C4-2B (cell line): ENCODE results near the gene TMEM272.

ENCODE experiments used
- H3K27ac ChIP-seq: fragments of 450-650 bp; 2 replicates; pipeline ENCODE4 v1.5.1; 2017
- CTCF ChIP-seq: fragments of 450-650 bp; conservative IDR thresholded peaks from 2 replicates; pipeline ENCODE4 v1.5.1; 2017; ENCODE audit warnings: mild to moderate bottlenecking
- ZFX ChIP-seq: fragments of 450-650 bp; IDR thresholded peaks from 2 replicates; pipeline ENCODE4 v1.6.1; 2017

Gene TMEM272

GRCh38 chr13:51849145-51850101 is 4.4 kb upstream of the TMEM272 start:
- no peak overlapping the region for H3K27ac ChIP-seq
- TF ChIP-seq ZFX (no peak), CTCF (peak; percentile 68)

- H3K27ac ChIP-seq, result no peak overlapping the region
- TF ChIP-seq ZFX (no peak), CTCF (no peak)
Observed at GRCh38 chr13:51848674-51849073, 3.7 kb upstream of the TMEM272 start.

GRCh38 chr13:51846756-51847155 is 1.8 kb upstream of the TMEM272 start:
- TF ChIP-seq CTCF, result no peak
- no peak for TF ChIP-seq ZFX
- no peak overlapping the region for H3K27ac ChIP-seq

DNA sequence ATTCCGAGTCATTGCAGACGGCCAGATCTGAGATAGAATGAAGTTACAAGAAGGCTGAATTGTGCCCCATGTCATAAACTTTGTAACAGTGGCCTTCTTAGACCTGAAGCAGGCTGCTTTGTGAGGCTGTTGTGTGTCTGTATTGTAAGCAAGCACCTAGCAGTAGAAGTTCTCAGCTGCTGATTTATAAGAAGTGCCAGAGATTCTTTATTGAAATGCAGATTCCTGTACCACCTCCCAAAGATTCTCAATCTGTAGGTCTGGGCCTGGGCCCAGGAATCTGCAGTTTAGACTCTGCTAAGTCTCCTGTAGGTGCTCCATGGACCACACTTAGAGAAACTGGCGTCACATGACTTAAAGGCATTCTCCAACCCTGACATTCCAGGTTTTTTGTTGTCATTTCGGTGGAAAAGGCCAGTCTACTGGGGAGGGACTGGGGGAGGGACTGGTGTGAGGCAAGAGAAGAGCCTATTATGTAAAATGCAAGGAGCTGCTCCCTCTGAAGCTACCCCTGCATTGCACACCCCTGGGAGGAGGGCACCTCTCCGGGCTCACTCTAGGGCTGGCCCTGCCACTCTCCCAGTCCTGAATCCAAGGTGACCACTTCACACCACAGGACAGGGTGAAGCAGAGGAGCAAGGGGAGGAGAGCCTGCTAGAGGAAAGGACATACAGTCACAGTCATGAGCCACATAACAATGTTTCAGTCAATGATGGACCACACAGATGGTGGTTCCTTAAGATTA is 769 bp upstream of the TMEM272 start:
- H3K27ac ChIP-seq, result no peak overlapping the region
- TF ChIP-seq ZFX, result no peak
- TF ChIP-seq CTCF, result no peak

- no peak overlapping the region for H3K27ac ChIP-seq
- TF ChIP-seq ZFX (no peak), CTCF (no peak)
Observed at GRCh38 chr13:51843529-51843928, 1.4 kb downstream of the TMEM272 start.

GRCh38 chr13:51841732-51842131 is 3.2 kb downstream of the TMEM272 start:
- TF ChIP-seq CTCF, result no peak
- no peak for TF ChIP-seq ZFX
- H3K27ac ChIP-seq, result no peak overlapping the region

DNA sequence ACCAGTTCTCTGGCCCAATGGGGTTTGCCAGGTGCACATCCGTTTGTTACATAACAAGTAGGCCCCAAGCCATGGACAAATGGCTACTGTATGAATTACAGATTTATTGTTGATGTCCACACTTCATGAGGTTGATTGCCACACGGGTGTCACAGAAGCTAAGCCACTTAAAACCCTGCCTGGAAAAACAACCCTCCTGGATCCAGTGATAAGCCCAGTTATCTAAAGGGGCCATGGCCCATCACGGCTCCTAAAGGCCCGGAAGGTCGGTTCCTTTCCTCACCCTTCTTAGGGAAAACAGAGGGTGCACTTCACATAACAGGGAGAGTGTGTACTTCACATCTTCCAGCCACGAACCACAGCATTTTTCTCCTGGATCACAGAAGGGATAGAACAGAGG is 4.1 kb downstream of the TMEM272 start:
- H3K27ac ChIP-seq, result no peak overlapping the region
- TF ChIP-seq ZFX (no peak), CTCF (no peak)
